DMS 273 (cell line): Measurements from ENCODE around the gene TIFAB.
A peak's percentile ranks its signal among the peaks of the same experiment; 100 is the strongest.

ENCODE experiments used
- DNase-seq: peaks from one replicate; lab custom pipeline; 2025; ENCODE audit not compliant: unreplicated experiment; lab: John Stamatoyannopoulos, UW

Gene TIFAB

GRCh38 chr5:135444360-135444759, 7.8 kb downstream of the TIFAB start:
- no peak for DNase-seq

- peak; percentile 37 for DNase-seq
These were observed 8.8 kb downstream of the TIFAB start for GRCh38 chr5:135443161-135443960.

- DNase-seq, result no peak
These were observed 9.6 kb downstream of the TIFAB start for GRCh38 chr5:135442431-135443160.

GRCh38 chr5:135441919-135442318, 10.2 kb downstream of the TIFAB start:
- no peak for DNase-seq

GRCh38 chr5:135441350-135441831, 10.8 kb downstream of the TIFAB start:
- DNase-seq, result no peak

GRCh38 chr5:135440916-135441315, 11.2 kb downstream of the TIFAB start:
- DNase-seq, result no peak

- DNase-seq, result no peak
These were observed 12.6 kb downstream of the TIFAB start for GRCh38 chr5:135439231-135440205.

- peak; percentile 38 for DNase-seq
These were observed 13.4 kb downstream of the TIFAB start for GRCh38 chr5:135438636-135439221.

GRCh38 chr5:135437796-135438560, 14.2 kb downstream of the TIFAB start:
- peak; percentile 98 for DNase-seq

- DNase-seq, result peak; percentile 28
These were observed 14.7 kb downstream of the TIFAB start for GRCh38 chr5:135437422-135437795.

- DNase-seq, result no peak
These were observed 15.2 kb downstream of the TIFAB start for GRCh38 chr5:135436951-135437418.

GRCh38 chr5:135435467-135436330, 16.5 kb downstream of the TIFAB start:
- no peak for DNase-seq

GRCh38 chr5:135434591-135435466, 17.3 kb downstream of the TIFAB start:
- DNase-seq, result no peak

GRCh38 chr5:135433681-135434426, 18.3 kb downstream of the TIFAB start:
- peak; percentile 36 for DNase-seq

GRCh38 chr5:135432113-135432512, 20.0 kb downstream of the TIFAB start:
- no peak for DNase-seq

- DNase-seq, result no peak
These were observed 22.1 kb downstream of the TIFAB start for GRCh38 chr5:135430135-135430437.
